Stimulated activated CD4-positive, alpha-beta T cell treated with anti-CD3 and anti-CD28 coated beads, Interleukin-12 subunit alpha, Interleukin-12 subunit beta, amount 100 ng/mL, for 4 hours (primary cell): ENCODE measurements around the gene SPATA17.
"Not testable (repeated sequence)": the region's sequence is repeated elsewhere in the genome, so short reads cannot be mapped to it uniquely, and the experiment has no call there.

ENCODE experiments used
- DNase-seq: peaks from one replicate; pipeline ENCODE4 v3.0.0-alpha.2; 2020

Gene SPATA17

DNA sequence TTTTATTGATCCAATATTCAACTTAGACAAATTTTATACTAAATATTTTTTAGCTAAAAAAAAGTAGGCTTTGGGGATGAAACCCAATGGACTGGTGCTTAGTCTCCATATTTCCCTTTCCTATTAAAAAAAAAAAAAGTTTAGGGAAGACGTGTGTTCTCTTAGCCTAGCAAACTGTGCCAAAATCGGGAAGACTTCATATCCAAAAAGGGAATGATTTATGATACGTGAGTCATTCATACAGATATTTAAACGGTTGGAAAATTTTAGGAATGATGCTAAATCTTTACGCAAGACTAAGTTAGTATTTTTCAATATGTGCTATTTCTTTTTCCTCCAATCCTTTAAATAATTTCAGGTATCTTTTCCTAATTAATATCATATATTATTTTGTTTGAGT lies 50.7 kb downstream of the SPATA17 start:
- no peak for DNase-seq

DNA sequence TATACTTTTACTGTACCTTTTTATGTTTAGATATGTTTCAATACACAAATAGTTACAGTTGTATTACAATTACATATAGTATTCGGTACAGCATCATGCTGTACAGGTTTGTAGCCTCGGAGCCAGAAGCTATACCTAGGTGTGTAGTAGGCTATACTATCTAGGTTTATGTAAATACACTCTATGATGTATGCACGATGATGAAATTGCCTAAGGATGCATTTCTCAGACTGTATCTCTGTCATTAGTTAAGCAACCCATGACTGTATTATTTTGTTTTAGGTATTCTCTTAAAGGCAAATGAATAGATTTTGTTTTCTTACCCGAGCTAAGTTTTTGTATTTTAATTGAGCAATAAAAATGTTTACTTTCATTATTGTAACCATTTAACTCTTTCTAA lies 56.4 kb downstream of the SPATA17 start:
- no peak for DNase-seq

DNA sequence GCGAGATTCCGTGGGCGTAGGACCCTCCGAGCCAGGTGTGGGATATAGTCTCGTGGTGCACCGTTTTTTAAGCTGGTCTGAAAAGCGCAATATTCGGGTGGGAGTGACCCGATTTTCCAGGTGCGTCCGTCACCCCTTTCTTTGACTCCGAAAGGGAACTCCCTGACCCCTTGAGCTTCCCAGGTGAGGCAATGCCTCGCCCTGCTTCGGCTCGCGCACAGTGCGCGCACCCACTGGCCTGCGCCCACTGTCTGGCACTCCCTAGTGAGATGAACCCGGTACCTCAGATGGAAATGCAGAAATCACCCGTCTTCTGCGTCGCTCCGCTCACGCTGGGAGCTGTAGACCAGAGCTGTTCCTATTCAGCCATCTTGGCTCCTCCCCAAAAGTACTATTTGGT lies 65.0 kb downstream of the SPATA17 start:
- DNase-seq = not testable (repeated sequence)

DNA sequence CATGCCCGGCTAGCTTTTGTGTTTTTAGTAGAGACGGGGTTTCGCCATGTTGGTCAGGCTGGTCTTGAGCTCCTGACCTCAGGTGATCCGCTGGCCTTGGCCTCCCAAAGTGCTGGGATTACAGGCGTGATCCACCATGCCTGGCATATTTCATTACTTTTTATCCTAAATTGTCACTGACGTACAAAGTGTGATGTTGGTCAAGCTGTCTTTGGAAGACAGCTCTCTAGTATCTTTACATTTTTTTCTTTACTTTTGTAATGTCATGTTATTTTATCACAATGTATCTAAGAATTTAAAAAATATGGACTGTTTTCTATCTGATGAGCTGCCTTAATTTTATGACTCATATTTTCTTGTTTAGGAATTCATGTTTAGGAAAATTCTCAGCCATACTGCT lies 72.2 kb downstream of the SPATA17 start:
- no peak for DNase-seq

DNA sequence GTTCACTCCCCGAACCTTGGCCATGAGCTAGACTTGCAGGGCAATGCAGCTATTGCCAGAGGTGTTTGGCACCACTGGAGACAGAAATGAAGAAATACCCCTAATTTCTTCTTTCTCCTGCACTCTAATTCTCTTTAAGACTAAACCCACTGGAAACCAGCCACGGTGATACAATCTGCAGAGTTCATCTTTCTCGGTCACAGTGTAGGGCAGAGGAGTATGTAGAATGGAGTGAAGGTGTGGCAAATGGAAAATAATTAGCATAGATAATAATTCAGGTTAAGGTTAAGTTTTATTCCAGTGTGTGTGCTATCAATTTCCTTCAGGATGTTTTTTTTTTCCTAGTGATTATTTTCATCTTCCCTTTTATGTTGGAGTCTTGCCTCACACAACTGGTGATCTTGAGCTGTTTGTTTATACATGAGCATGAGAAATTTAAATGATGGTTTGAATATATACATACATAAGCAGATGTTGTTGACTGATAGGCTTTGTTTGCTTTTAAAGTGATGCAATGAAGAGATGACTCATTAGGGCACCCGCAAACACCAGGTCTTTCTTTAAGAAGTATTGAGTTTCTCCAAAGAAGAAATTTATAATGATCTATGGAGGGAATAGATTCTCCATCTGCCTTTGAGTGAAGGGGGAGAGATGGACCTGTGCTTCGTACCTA lies 81.9 kb downstream of the SPATA17 start:
- DNase-seq = no peak

DNA sequence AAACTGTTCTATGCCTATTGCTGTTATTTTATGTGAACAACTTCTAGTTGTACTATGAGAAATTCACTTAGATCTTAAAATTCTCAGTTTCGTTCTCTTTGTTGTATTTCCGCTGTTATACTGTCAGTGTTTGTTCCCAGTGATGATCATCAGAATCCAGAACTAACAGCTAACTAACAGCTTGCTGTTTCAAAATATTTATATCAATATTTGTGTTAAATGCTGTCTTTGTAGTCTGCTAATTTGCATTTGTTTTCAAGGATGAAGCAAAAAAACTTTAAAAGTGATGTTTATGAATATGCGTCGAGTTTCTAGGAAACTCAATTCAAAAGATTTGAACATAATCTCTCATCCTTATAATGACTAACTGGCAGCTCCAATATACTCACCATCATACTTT lies 84.5 kb downstream of the SPATA17 start:
- no peak for DNase-seq

DNA sequence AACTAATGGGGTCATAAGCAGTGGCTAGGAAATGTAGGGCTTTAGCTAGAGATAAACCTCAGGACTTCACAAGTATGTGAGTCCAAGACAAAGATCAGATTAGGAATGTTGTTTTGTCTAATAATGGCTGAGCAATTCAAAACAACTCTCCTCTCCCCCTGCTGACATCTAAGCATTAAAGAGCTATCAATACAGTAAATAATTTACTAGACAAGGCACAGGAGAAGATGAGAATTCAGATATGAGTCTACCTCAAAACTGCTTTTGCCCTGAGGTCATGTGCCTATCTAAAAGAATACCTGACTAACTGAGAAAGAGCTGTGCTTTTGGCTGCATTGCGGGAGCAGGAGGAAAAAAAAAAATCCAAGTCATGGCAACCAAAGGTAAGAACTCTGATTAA lies 86.8 kb downstream of the SPATA17 start:
- DNase-seq = no peak

DNA sequence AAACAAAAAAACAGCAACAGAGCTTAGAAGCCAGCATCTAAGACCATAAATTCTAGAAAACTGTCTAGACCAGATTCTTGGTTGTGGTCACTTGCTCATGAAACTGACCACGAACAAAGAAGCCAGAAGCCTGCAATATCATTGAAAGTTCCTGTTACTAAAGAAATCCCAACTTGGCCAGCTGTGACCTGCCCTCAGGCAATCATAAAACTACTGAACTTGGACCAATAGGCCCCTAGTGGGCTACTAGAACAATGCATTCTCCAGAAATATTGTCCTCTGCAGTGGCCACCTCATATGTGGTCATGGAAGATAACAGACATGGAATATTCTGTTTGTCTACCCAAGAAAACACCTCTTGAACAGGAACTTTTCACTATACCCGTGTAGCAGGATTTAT lies 87.7 kb downstream of the SPATA17 start:
- no peak for DNase-seq

DNA sequence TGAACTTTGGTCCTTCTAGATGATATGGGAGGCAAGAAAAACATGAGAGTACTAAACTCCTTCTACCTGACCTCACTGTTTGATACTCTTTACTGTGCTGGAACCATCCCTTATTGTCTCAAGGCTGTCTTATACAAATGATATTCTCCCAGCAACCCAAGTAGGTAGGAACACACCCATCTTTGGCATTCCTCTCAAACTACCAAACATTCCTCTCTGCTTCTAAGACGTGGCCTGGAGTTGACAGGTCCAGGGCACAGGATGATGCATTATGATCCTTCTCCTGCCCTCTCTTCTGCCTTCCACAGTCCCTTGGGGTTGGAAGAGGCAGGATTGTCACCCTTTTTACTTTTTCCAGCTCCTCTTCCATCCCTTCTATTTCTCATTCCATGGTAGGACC lies 90.5 kb downstream of the SPATA17 start:
- no peak for DNase-seq

DNA sequence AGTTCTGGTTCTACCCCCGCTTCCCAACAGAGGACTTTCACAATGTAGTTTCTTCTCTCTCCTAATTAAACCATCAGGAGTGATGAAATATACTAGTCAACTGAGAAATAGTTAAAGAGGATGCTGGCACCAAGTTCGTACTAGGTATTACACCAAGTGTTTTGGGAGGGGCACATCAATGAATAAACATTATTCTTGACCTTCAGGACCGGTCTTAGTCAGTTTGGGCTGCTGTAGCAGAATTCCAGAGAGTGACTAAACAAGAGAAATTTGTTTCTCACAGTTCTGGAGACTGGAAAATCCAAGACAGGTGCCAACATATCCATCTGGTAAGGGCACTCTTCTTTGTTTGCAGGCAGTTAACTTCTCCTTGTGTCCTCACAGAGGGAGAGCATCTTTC lies 103.8 kb downstream of the SPATA17 start:
- DNase-seq = no peak

DNA sequence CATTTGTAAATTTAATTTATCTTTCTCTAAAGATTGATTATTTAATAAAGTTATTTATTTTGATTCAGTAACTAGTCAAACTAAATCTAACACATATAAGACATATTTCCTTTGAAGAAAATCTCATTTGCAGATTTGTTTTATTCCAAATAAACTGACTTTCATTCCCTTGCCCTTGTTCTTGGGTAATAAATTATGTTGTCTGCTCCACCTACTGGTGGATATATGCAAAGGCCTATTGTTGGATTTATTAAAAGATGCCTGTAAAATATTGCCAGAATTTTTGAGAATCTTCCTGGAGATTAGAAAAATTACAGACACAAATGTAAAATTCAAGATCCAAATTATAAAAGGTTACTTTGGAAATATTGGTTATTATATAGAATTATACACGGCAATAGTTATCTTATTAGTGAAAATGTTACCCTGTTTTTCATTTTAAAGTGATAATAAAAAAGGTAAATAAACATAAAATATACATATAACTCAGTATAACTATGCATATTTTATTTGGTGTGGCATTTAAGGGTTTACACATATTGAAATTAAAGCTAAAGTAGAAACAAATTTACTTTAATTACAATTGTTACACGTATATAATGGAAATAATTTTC lies 116.1 kb downstream of the SPATA17 start:
- no peak for DNase-seq

DNA sequence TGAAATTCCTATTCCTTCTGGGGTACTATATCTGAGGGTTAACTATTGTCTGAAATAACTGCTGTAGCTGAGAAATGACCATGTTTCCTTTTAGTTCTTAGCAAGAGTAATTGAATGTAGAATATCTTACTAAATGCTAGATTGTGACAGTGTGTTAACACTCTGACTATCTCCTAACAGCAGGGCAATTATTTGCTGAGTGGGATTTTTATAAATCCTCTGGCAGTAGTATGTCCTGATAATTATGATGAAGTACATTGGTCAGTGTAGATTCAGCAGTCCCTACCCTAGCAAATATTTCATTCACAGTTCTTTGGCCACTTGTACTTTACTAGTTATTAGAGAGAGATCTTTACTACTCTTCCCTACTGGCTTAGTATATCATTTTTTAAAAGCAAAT lies 138.6 kb downstream of the SPATA17 start:
- no peak for DNase-seq

DNA sequence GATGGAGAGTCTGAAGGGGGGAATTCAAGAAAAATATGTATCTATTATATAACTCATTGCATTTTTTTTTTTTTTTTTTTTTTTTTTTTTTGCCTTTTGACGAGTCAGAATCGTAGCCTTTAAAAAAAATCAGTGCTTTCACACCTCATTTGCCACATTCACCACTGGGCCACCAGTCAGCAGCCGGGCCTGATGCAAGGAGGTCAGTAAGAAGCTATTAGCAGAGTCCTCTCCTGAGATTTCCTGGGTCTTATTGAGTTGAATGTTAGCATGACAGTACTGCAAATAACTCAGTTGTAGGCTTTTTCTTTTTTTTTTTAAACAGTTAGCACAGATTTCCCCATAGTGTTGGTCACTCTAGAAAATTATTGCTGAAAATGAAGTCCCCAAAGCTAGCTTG lies 139.8 kb downstream of the SPATA17 start:
- DNase-seq = no peak

DNA sequence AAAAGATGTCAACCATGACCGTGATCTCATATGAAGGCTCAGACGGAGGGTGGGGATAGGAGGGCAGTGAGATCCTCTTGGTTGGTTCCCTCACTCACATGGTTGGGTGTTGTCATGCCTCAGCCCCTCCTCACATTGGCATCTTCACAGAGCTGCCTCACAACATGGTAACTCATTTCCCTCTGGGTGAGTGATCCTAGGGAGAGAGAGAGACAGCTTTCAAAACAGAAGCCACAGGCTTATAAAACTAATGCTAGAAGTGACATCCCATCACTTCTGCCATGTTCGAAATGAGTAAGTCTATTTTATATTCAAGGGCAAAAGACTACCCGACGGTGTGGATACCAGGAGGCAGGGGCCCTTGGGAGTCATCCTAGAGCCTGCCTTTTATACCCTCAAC lies 145.5 kb downstream of the SPATA17 start:
- DNase-seq = no peak

DNA sequence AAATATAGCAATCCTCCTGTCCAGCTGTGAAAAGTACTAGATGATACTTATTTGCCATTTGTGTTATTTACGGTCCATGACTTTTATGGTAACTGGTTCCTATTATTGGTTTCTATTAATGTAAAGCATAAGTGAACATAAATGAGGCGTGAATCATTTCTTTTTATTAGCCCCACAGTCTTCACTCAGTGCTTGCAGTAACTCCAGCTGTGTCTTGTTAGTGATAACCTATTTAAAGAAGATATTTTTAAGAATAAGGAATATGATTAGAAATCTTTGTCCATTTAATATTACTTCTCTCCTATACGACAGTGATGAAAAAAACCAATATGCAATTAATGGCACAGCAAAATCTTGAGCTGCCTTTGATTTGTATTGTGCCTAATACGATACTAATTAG lies 149.9 kb downstream of the SPATA17 start:
- DNase-seq = no peak

DNA sequence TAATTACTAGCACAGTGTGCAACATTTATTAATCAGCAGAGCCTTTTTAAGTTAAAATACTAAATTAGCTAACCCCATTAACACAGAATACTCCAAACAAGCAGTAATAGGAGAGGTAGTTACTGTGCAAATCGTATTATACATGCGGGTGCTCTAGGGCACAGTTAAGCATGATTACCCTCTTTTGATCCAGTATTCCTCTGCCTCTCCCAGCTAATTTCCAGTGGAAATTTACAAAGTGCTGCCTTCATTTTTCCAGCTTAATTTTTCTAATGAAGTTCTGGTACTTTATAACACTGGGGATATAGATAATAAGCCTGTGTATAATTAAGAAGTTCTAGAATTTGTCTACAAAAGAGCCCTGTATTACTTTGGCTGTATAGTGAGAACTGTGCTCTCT lies 159.9 kb downstream of the SPATA17 start:
- no peak for DNase-seq

DNA sequence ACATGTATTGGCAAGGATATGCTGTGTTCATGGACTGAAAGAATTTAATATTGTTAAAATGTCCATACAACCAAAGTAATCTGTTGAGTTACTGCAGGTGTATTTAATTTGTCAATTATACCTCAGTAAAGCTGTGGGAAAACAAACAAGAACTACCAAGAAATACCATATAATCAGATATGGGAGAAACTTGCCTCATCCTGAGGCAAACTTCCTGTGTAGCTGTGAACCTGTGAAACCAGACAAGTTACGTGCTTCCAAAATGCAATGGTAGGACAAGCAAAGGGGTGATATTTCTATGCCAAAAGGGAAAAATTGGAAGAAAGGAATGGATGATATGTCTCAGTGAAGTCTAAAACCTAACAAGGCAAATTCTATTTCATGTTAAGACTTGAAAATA lies 174.6 kb downstream of the SPATA17 start:
- DNase-seq = no peak

DNA sequence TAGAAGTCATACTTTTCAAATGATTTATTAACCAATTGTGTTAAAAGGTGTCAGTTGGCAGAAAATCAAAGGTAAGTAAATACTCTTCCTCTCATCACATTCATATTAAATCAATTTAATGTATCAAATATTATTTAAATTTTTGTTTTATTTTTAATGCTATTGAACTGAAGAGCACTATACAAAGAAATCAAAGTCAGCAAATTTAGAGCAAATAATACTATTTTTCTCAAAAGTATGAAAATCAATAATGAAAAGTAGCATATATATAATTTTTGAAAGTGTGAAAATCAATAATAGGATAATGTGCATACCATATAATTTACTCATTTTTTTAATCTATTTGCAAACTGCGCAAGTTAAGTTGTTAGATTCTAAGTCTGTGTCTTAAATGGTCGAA lies 181.0 kb downstream of the SPATA17 start:
- no peak for DNase-seq

DNA sequence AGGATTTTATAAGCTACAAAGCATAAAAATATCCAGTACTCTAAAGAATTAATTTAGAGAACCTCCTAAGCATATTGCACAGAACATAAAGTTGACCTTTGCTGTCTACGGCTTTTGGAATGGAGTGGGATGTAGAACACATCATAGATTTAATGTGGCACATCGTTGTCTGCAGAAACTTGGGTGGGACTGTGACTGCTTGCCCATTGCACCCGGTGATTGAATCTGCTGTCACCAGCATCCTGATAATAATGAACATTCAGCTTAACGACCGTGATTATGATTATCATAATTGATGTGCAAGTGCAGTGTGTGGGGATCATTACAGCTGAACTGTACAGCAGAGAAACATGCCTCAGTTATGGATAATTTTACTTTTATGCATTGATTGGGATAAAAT lies 181.9 kb downstream of the SPATA17 start:
- DNase-seq = no peak

DNA sequence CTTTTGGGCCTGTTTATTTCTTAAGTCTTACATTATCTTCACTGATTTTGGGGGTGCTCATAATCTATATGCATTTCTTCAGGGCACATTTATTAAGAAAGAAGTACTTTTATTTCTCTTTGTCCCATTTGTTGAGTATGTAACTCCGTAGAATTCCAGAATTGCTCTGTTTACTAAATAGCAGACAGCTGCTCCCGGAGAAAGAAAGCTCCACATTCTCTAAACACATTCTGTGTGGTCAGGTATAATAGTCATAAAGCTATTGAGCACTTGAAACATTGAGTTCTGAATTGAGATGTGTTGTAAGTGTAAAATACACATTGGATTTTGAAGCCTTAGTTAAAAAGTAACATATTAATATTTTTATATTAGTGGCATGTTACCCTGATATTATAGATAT lies 206.5 kb downstream of the SPATA17 start:
- no peak for DNase-seq

DNA sequence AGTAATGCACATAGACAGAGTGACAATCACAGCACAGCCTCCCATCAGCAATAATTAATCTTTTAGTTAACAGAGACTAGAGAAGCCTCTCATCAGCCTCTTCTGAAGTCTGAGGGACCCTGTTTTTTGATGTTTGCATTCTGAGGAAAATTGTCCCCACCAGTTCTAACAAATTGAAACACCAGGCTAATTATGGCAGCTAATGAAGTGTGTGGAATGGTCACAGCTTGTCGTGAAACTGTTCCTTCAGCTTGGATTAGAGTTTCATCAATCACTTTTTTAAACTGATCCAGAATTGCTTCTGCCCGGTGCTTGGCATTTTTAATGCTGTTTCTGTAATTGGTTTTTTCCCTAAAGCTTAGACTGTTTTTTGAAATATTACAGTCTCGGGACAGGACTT lies 208.0 kb downstream of the SPATA17 start:
- no peak for DNase-seq

DNA sequence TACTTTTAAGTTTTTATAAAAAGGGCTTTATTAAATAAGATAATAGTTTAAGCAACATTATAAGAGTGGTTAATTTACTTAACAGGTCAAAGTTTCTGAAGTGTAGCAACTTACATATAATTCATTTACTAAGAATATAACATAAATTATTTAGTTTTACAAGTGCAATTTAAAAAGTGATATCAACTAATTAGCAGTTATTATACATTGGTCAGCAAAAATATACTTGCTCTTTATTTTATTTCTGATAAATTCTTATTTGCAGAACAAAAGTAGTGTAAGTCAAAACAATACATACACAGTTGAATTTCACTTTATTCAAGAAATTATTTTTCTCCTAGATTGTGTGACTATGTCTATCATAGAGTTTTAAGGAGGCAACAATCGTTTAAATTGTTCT lies 215.6 kb downstream of the SPATA17 start:
- no peak for DNase-seq

DNA sequence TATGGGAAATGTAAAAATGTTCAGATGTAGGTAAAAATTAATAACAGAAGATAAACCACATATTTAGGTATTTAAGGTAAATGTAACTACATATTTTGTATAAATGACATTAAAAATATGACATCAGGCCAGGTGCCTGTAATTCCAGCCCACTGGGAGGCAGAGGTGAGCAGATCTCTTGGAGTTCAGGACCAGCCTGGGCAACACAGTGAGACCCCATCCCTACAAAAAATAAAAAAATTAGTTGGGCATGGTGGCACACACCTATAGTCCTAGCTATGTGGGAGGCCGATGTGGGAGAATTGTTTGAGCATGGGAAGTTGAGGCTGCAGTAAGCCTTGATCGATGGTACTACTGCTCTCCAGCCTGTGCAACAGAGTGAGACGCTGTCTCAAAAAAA lies 216.5 kb downstream of the SPATA17 start:
- no peak for DNase-seq

DNA sequence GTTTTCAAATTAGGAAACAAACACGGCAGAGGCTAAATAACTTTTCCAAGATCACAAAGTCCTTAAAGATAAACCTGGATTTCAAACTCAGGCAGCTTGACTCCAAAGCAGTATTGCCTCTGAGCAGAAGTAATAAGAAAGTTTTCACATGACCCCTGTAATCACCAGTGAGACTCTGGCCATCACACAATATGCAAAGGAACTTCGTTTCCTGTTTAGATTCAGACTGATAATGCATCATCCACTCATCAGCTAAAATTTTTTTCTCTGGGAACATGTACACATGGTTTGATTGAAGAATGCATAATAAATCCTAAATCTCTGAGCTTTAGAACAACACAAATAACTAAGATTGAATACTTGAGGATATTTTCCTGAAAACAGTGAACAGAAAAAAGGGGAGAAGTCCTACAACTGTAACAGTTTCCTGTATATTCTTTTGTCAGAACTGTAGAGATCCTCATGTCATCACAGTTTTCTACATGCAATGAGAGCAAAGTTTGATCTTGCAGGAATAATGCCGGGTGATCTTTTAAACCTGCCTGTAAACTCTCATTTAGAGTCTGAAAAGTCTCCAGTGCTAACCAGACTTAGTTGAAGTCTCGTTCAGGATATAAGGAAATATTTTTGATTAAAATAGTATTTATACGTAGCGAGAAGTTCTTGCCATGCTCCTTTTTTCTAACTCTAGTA lies 225.3 kb downstream of the SPATA17 start:
- DNase-seq = no peak

DNA sequence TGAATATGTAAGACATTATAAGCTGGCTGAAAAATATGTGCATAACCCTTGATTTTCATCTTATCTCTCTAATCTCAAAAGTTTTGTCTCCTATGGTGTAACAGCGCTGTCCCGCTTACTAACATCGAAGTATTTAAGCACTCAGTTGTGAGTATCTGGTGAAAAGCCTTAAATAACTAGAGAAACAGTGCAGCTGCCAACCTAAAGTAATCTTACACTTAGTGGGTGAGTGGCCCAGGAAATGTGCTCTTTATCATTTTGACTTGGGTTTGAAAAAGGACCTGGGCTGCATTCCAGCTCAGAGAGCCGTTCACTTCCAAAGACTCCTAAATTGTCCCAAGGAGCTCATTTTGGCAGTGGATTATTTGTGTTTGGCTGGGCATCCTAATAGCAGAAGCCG lies 225.9 kb downstream of the SPATA17 start:
- no peak for DNase-seq
